SW 1271 (cell line): ENCODE results near the gene CREB3.

Experiments used
- DNase-seq, 2 experiments: peaks; one replicate each; lab custom pipeline; 2025; lab: John Stamatoyannopoulos, UW

Gene CREB3

DNA sequence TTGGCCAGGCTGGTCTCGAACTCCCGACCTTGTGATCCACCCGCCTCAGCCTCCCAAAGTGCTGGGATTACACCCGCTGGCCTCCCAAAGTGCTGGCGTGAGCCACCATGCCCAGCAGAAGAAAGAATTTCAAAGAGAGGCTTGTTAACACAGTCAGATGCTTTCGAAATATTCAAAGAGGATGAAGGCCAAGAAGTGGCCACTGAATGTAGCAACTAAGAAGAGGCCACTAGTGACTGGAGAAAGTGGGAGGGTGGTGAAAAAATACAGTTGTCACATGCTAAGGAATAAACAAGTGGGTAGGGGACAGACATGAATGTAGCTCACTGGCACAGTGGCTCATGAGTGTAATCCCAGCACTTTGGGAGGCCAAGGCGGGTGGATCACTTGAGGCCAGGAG lies 29.8 kb upstream of the CREB3 start:
- DNase-seq: no peak

DNA sequence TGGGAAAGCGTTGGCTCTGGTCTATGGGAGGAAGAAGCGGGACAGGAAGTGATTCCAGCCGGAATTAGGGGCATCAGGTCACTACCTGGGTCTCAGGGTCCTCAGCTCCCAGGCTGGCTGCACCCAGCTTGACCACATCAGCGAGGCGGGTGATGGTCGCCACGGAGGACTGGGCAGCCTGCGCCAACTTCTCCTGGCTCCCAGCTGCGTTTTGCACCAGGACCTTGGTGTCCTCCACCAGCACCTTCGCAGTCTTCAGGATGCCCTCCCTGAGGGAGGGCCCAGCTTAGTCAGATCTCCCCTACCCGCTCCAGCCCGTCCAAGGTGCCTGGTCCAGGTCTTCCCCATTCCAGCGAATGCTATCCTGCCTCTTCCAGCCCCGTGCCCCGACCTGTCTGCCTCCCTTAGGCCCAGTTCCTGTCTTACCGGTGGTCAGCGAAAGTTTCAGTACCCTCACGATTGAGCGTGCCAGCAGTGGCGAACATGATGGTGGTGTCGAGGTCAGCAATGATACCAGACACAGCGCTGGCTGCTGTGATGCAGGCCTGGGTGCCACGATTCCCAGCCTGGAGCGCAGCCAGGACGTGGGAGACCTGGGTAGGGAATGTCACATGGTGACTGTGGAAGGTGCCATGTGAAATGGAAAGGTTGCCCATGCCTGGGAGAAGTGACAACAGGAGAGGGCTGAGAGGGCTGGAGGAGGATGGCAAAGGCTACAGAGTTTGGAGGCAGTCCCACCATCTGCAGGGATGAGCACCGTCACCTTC lies 28.4 kb upstream of the CREB3 start:
- DNase-seq: no peak

DNA sequence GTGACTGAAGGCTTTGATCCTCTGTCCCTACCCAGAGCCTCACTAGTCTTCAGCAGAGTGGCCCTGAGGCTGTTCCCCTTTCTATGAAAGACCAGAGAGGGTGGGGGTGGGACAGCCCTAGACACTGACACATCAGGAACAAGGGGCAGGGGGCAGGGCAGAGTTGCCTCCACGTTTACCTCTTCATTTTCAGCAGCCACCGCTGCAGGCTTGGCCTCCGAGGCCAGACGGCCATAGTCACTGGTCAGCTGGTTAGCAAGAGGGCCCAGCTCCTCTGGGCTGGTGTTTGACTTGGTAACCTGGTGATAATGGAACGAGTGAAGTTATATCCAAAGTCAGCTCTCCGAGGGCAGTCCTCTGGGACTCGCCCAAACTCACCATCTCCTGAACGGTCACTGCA lies 27.1 kb upstream of the CREB3 start:
- no peak for DNase-seq

DNA sequence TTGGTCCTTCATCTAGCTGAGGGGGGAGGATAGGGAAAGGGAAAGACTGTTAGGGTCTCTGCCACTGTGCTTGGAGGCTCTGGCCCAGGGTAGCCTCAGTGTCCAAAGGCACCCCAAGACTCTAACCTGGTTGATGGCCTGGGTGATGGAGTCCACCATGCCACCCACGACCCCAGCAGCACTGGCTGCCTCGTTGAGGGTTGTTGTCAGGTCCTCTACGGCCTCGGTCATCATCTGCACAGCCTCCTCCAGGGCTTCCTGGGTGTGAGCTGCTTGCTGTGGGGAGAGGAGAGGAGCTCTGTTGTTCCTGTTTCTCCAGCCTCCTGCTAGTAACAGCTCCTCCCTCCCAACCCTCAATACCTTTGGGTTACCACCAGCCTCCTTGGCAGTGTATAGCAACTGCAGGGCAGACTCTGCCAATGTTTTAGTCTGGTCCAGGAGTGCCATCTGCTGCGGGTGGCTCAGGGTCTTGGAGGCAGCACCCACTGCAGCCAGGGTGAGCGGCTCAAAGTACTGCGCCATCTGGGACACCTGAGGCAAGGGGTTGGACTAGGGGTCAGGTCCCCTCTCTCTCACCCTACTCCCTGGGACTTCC lies 26.5 kb upstream of the CREB3 start:
- no peak for DNase-seq

DNA sequence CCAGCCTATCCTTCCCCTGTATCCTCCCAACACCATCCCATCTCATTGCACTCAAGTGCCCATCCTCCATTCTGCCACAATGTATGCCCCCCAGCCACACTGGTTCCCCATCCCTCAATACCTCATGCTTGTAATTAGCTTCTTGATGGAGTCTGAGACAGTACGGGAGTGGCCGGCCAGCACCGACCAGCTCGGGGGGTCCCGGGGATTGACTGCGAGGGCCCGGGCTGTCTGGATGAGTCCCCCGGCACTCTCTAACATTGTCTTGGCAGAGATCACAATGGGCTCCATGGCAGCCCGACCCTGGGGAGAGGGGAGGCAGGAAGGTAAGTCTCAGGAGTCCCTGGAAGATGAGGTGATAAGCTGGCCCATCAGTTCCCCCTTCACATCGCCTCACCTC lies 25.5 kb upstream of the CREB3 start:
- DNase-seq: no peak

DNA sequence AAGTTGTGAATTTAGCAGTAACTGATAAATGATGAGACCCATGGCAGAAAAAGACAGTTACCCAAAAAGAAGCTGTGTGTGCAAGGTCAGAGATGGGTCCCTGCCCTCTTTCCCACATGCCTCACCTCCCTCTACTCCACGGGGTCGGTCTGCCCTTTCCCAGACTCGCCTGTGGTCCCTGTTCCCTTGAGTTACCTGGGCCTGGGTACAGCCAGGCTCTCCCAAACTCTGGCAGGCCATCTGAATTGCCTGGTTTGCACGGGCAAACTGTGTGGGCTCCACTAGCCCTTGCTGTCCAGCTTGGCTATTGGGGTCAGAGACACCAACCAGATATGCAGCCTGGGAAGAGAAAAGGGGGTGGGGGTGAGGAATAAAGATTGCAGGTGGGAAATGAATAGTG lies 24.3 kb upstream of the CREB3 start:
- DNase-seq: no peak

DNA sequence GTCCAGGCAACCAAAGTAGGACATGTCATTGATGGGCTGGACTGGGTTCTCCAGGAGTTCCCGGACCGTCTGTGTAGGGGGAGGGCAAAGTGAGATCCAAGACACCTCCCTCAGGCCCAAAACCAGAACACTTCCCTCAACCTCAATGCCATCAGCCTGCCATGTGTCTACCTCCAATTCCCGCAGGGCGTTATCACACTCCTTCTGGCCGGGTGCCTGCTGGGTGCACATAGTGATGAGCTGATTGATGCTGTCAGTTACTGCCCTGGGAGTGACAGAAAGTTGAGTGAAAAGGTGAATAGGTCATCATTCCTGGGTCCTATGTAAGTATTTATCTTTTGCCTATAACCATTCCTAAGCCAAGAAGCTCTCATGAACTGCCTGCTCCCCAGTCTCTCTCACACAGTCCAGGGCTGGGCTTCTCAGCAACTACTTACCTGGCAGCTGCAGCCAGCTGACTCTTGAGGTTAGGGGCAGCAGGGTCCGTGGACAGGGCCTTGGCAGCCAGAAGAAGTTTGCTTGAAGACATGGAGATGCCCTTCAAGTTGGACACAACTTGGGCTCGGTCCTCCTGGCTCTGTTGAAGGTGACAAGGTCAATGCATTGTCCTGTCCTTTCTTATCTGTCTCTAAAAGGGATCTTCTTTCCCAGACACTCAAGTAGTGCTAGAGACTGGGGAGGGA lies 21.5 kb upstream of the CREB3 start:
- DNase-seq: no peak

DNA sequence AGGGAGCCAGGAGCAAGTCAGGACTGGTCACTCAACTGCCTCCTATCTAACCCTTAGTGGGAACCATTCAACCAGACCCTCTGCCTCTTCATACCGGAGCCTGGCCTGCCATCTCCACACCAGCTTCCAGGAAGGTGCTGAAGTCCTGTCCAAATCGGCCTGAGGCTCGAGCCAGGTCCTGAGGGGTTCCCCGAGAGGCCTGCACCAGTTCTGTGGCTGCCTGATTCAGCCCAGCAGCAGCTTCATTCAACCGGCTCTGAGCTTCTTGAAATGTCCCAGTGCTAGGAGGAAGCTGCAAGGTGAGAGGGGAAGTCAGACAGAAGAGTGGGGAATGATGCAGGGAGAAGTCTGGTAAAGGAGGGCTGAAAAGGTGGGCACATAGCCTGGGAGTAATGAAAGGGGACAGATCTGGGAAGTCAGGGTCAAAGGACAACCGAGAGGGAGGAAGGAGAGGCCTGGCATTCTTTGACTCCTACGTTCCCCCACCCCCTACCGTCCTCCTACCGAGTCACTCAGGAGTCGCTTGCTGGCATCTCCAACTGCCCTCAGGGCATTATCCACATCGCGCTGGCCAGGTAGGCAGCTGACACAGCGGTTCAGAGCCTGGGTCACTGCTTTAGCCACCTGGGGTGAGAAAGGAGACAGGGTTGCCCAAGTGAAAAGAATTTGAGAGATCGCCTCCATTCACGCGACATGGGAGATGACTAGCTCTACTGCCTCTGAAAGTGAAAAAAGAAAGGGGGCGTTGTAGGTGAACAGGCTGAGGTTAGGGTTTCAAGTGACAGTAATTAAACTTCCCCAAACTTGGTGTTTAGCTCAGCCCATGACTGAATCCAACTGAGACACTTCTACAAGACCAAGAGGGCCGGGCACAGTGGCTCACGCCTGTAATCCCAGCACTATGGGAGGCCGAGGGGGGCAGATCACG lies 20.7 kb upstream of the CREB3 start:
- no peak for DNase-seq

DNA sequence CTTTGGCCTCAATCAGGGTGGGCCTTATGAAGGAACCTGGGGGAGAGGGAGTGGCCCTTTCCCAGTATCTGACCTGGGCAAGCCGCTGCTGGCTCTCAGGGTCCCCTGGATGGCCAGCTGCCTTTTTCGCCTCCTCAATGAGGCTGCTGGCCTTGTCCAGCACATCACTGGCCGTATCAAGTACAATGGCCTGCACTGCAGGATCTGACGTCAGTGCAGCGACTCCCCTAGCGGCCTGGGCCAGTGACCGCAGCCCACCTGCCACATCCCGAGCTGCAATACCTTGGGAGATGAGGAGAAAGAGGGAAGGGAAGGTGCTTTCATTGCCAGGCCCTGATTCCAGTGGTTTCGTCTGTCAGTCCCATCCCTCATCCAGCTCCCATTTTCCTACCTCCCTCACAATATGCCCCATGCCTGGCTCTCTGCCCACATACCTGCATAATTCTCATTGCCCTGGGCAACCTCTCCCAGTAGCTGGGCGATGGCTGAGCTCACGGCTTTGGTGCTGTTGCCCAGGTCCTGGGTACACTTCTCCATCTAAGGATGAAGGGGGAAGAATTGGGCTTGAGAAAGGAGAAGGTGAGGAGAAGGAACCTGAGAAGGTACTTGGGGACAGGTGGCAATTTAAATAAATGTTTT lies 19.6 kb upstream of the CREB3 start:
- DNase-seq: no peak

DNA sequence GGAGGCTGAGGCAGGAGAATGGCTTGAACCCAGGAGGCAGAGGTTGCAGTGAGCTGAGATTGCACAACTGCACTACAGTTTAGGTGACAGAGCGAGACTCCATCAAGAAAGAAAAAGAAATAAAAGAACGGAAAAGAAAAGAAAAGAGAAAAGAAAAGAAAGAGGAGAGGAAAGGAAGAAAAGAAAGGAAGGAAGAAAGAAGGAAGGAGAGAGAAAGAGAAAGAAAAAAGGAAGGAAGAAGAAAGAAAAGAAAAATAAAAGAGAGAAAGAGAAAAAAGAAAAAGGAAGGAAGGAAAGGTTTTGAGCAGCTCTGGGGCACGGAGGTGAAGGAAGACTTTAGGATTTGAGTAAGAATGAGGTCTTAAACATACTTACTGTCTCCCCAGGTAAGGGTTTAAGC lies 18.9 kb upstream of the CREB3 start:
- no peak for DNase-seq

DNA sequence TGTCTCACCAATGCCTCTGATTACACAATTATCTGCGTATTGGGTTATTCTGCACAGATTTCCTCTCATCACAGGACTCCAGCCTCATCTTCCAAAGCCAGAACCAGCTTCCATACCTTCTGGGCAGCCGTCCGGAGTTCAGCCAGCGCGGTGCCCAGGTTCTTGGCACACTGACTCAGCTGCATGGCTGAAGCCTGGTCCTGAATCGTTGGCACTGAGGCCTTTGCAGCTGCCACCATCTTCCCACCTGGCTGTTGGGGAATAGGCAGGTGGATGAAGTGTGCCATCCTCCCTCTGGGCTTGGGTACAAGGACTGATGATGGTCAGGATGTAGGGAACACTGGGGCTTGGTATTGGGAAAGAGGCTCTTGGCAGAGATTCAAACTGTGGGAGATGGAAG lies 18.3 kb upstream of the CREB3 start:
- no peak for DNase-seq

DNA sequence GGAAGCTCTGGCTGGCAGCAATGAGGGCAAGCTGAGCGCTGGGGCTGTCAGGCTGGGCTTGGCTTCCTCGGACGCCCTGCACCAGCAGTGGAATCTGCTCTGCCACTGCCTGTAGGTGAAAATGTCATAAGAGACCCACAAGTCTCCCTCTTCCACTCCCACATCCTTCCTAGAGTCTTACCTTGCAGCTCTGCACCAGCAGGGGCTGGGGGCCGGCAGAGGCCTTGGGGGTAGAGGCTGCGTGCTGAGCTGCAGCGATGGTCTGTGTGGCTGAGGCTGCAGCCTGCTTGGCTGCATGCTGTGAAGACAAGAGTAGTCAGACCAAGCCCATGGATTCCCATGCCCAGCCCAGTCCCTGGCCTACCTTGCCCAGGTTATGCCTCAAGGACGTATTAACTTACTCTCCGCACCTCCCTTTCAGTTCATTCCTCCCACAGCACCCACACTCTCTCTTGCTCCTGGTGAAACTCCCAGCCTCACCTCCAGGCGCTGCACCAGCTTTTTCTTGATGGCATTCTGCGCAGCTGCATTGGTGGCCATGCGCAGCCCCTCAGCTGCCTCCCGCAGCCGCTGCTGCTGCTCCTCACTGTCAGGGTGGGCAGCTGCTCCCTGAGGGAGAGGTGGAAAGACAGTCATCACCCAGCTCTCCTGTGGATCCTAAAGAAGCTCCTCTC lies 17.8 kb upstream of the CREB3 start:
- no peak for DNase-seq

DNA sequence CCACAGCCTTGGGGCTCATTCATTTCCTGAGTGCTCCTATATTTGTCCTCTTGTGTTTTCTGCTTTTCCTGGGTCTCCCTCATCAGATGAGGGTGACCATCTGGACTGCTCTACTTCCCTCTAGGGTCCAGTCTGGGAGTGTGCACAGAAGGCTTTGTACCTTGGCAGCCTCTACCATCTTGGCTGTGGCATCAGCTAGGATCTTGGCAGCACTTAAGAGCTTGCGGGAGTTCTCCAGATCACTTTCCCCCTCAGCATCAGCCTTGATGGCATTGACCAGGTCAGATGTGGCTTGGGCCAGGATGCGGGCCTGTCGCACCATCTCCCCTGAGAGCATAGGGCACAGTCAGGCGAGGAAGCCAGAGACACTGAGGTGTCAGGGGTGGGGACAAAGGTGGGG lies 16.2 kb upstream of the CREB3 start:
- DNase-seq: no peak

DNA sequence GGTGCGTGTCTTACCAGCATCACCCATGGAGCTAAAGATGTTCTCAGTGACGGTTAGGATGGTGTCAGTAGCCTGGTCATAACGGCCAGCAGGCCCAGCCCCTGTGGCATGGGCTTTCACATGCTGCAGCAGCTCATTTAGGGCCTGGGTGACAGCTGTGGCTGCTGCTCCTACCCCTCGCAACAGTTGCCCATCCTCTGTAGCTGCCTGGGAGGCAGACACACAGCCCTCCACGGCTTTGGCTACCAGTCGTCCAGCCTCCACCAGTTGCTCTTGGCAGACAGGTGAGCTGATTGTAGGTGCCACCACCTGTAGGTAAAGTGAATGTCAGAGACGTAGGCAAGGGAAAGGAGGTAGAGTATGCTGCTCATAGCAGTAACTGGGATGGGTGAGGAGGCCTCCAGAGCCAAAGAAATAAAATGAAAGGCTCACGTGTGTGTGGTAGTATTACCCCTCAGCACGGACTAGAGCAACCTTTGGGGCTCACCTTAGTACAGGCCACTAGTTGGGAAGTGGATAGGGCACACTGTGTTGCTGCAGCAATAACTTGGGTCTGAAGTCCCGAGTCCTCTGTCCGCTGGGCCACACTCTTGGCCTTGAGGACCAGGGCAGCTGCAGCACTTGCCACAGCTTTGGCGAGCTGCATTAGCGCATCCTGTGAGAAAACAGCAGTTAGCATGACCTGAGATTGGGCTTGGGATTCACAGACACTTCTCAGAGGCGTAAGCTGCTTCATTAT lies 15.2 kb upstream of the CREB3 start:
- no peak for DNase-seq

DNA sequence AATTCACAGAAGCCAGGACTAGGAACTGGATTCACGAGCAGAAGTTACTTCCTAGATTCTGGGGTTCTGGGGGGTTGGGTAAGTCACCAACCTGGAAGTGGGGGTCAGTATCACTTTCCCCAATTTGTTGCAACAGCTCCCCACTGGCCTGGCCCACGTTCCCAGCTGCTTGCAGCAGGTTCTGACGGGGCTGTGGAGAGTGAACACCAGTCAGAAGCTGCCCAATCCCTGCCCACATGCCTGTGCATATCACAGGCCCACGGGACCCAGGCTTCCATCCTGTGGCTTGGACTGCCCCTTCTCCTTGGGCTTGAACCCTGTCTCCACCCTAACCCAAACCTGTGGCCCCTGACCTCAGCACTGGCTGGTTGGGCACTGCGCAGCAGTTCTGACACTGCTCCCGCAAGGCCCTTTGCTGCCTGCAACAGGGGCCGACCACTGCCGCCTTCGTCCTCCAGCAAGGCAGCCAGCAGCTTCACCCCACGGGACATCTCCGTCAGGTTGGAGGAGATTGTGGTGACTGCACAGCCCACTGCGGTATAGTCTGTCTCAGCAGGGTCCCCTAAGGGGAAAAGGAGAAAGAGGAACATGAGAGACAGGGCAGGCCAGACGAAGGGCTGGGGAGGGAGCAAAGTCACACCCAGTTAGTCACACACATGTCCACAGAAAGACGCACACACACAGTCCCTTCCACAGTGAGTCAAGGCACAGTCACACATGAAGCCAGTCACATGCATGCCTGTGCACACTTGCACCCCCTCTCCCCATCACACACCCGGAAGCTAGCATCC lies 13.6 kb upstream of the CREB3 start:
- no peak for DNase-seq

DNA sequence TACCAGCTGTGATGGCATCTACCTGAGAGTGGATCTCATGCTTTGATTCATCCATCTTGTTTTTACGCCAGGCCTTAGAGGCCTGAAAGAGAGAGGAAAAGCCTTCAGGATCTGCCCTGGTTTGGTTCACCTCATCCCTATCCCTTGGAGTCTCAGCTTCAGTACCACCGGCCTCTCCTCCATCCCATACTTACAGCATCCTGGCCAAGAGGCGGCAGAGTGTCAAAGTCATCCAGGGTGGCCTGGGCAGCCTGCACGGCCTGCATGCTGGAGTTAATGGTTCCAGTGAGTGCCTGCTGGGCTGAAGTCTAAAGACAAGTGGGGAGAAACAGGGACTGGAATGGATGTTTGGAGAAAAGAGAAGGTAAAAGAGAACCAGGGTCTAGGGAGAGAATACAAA lies 12.9 kb upstream of the CREB3 start:
- DNase-seq: no peak

DNA sequence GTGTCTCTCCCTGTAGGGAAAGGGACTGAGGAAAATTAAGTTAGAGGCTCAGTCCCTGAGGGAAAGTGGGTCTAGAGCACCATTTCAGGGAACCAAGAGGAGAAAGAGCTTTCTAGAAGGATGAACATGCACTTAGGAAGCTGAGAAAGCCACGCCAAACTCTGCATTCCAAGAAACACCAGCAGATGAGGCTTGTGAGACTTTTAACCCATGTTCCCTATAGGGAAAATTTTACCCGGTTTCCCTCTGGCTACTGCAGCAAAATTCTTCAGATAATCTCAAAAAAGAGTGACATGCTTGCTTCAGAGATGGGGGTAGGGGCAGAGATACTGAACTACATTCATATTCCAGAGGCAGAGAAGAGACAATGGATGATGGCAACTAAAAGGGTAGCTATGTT lies 9.0 kb upstream of the CREB3 start:
- no peak for DNase-seq

DNA sequence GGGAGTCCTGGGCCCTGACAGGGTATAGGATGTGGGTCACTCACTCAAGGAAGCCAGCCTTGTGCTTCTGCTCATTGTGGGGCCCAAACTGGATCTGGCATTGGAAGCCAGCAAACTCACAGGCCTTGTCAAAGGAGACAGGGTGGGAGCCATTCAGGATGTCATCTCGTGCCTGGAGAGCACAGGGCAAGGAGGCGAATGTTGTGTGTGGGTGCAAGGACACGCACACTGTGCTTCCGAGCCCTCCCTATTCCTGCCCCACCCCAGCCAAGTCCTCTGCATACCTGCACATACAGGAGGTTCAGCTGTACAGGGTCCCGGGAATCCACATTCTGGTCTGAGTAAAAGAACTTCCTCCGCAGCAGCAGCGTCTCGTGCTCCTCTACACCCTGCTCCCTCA lies 8.6 kb upstream of the CREB3 start:
- no peak for DNase-seq

DNA sequence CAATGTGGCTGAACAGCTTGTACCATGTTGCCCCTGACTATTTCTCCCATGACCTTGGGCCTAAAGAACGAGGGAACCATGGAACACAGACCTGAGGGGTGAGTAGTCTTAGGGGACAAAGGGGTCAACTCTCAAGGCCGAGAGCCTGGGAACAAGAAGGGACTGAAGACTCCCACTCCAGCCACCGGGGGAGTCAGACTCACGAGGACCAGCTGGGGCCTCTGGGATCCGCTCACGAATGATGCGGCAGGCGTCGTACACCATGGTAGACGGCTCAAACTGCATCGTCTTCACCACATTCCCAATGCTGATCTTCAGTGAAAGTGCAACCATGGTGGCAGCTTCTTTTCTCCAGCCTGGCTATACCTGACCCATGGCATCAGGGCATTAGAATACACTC lies 7.1 kb upstream of the CREB3 start:
- DNase-seq: no peak

DNA sequence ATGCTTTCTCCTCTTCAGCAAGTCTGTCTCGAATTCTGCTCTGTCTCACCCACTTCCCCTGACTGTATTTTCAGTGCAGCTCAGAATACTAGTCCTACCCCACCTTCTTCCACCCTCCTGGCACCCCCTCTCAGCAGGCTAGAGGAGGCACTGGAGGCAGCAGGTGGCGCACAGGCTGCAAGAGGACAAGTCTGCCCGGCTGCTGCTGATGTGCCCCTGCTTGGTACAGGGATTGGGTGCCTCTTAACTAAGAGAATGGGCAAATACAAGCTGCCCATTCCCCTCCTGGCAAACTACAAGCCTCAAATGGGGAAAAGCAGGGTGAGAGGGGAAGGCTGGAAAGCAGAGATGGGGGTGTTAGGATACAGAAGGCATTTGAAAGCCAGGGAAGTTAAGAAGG lies 5.5 kb upstream of the CREB3 start:
- no peak for DNase-seq
